Measurements from ENCODE around the gene LRRC37A3. TPM values are rescaled to one million over a fixed set of nuclear protein-coding genes. Genes with fewer than 3 reads are reported as not detected.
A peak's percentile ranks its signal among the peaks of the same experiment; 100 is the strongest.

Gene LRRC37A3
- total and polyA plus RNA-seq, 2 of the 13 experiments (the other 11 are each of a cell fraction or from before 2014, with no cell fraction given) = 0.62 to 1.1 TPM

- Histone ChIP-seq H3K4me3 (replicated peaks in 1 of 3; ENCODE audit: insufficient read depth in 1 of 3, low read depth in 2 of 3, low read length in 3 of 3) (peak overlapping the region; percentile 60 to 78 (median 64)), H3K9ac (ENCODE audit: insufficient read depth, low read depth, low read length) (peak overlapping the region; percentile 54), H3K27me3 (ENCODE audit: control insufficient read depth in 1 of 2, insufficient read depth in 2 of 2, low read length in 2 of 2) (no peaks in the 10 kb centered on the region), H2AFZ (ENCODE audit: low read length) (no peak overlapping the region), H4K20me1 (ENCODE audit: insufficient read depth, low read length) (no peaks in the 10 kb centered on the region), H3K4me2 (ENCODE audit: low read depth, low read length) (peak overlapping the region; percentile 96), H3K79me2 (ENCODE audit: insufficient read depth, low read length) (peaks cover 4% of the 10 kb centered on the region), H3K27ac (ENCODE audit: extremely low read length, insufficient read depth, low read length) (peak overlapping the region; percentile 57), H3K4me1 (ENCODE audit: insufficient read depth, low read length) (peaks cover 14% of the 10 kb centered on the region), H3K9me3 (ENCODE audit: low read length) (no peaks in the 10 kb centered on the region), H3K36me3 (replicated peaks in 1 of 2; ENCODE audit: control insufficient read depth in 1 of 2, insufficient read depth in 2 of 2, low read length in 2 of 2) (no peaks in the 10 kb centered on the region)
- WGBS (ENCODE audit: low lambda C conversion rate) = under 1% methylated on average over 9 of the region's 9 CpGs
- intact Hi-C loops (cut with micrococcal nuclease; ENCODE audit: unreplicated experiment) (loop anchor here (2.0 kb wide), 1 partner anchor 39 kb away; no protein-coding TSS in a partner anchor), in situ Hi-C loops (cut with HindIII; ENCODE audit: extremely low pct_ligation_motif_present, low pct_unique_long_range_greater_than_20kb) (no loop called here)
- BruUV-seq (replicated peaks) = no TSS peak
- ATAC-seq (peak; percentile 34), DNase-seq (ENCODE audit: low spot score) (peak; percentile 46), FAIRE-seq (no peak)
- CTCF ChIA-PET (ENCODE audit: low intra/inter-chr PET ratio, low total read pairs) = interaction anchor here (2.5 kb wide), 1 partner anchor 19 kb away, joined by 9 read pairs; no protein-coding TSS in a partner anchor
- POLR2A ChIA-PET = interaction anchor here (0.8 to 2.4 kb wide), 8 partner anchors 39 to 415 kb away, joined by 3 to 11 read pairs (median 5); partner anchors contain the start of gene GNA13
- TF ChIP-seq ZNF713 (CRISPR knock-in tag; IDR thresholded peaks at IDR 0.05) = no peak
- TF ChIP-seq GFI1 (CRISPR knock-in tag; IDR thresholded peaks at IDR 0.05; ENCODE audit: borderline replicate concordance) = 0 out of 2 replicates have a peak, but pooled peaks have one; percentile 13
- TF ChIP-seq ZNF775 (CRISPR knock-in tag; IDR thresholded peaks at IDR 0.05; ENCODE audit: borderline replicate concordance) = 0 out of 2 replicates have a peak, but pooled peaks have one; percentile 26
- TF ChIP-seq, protein P1, sequence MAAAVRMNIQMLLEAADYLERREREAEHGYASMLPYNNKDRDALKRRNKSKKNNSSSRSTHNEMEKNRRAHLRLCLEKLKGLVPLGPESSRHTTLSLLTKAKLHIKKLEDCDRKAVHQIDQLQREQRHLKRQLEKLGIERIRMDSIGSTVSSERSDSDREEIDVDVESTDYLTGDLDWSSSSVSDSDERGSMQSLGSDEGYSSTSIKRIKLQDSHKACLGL (CRISPR knock-in tag; IDR thresholded peaks at IDR 0.05) = 0 out of 2 replicates have a peak, but pooled peaks have one; percentile 13
- no peak for TF ChIP-seq ZZZ3 (CRISPR knock-in tag; IDR thresholded peaks at IDR 0.05; ENCODE audit: borderline replicate concordance)
- 0 out of 2 replicates have a peak, but pooled peaks have one; percentile 25 for TF ChIP-seq NR2F6 (IDR thresholded peaks at IDR 0.05)
- TF ChIP-seq NR2F6 (CRISPR knock-in tag; IDR thresholded peaks at IDR 0.05) = no peak
- TF ChIP-seq ZNF776 (CRISPR knock-in tag; IDR thresholded peaks at IDR 0.05) = no peak
- 0 out of 2 replicates have a peak, but pooled peaks have one; percentile 25 for TF ChIP-seq PAWR (CRISPR knock-in tag; IDR thresholded peaks at IDR 0.05; ENCODE audit: borderline replicate concordance)
- no peak for TF ChIP-seq SP1 (IDR thresholded peaks at IDR 0.05)
- TF ChIP-seq SP1 (CRISPR knock-in tag; IDR thresholded peaks at IDR 0.05) = no peak
- no peak for TF ChIP-seq DPF2 (CRISPR knock-in tag; IDR thresholded peaks at IDR 0.05; ENCODE audit: borderline replicate concordance, low read depth)
- TF ChIP-seq ZIK1 (CRISPR knock-in tag; IDR thresholded peaks at IDR 0.05; ENCODE audit: borderline replicate concordance, low read depth) = no peak
- 0 out of 2 replicates have a peak, but pooled peaks have one; percentile 37 for TF ChIP-seq ZHX2 (IDR thresholded peaks at IDR 0.05; ENCODE audit: low read depth)
- no peak for TF ChIP-seq ZHX2 (CRISPR knock-in tag; IDR thresholded peaks at IDR 0.05; ENCODE audit: borderline replicate concordance)
- TF ChIP-seq ZNF563 (CRISPR knock-in tag; IDR thresholded peaks at IDR 0.05) = no peak
- TF ChIP-seq SMARCC2 (IDR thresholded peaks at IDR 0.05) = no peak
- peak; percentile 56; the same call in 1 of the 2 replicates for TF ChIP-seq ZNF615 (CRISPR knock-in tag; IDR thresholded peaks at IDR 0.05; ENCODE audit: borderline replicate concordance)
- TF ChIP-seq HMG20A (CRISPR knock-in tag; IDR thresholded peaks at IDR 0.05; ENCODE audit: borderline replicate concordance) = no peak
Measured at GRCh38 chr17:64920026-64920418, 744 bp upstream of the LRRC37A3 start.

All from HepG2 (cell line).